ENCODE results near the gene SCRN1. TPM values are rescaled to one million over a fixed set of nuclear protein-coding genes. Genes with fewer than 3 reads are reported as not detected.

SCRN1 gene
- total and polyA plus RNA-seq, 2 of the 4 experiments (the other 2 are of a cell fraction): 57.1 to 124 TPM

DNA sequence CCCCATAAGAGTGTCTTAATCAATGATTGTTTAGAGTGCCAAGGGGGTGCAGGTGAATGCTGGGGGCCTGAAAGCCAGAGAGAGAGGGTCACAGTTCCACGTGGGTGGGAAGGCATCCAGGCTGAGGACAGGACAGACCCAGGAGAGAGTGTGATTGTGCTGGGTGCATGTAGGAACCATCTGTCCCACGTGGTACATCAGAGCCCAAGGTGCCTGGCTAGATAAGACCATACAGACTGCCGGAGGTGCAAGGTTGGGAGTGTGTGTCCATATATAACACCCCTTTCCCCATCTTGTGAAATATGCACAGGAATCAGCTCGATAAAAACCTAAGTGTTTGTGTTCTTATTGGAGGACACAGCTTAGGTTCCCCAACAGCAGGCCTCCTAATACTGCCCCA is 97.8 kb downstream of the SCRN1 start:
- no peak overlapping the region for H4K5ac ChIP-seq (ENCODE audit: low read depth, low read length)
- H4K8ac ChIP-seq (ENCODE audit: low read depth in 2 of 2, low read length in 2 of 2): no peak overlapping the region
- no peak overlapping the region for H3K14ac ChIP-seq (replicated peaks; ENCODE audit: low read depth, low read length)
- no CpG with 5 or more reads among the region's 4 CpGs for WGBS, 2 experiments (ENCODE audit: extremely low coverage in 2 of 2, insufficient read length in 1 of 2)
- H3K36me3 ChIP-seq (ENCODE audit: control insufficient read depth, insufficient read depth, low read length): no peaks in the 10 kb centered on the region
- no peak overlapping the region for H3K9ac ChIP-seq (ENCODE audit: low read depth, low read length)
- H2BK15ac ChIP-seq (ENCODE audit: low read depth, low read length): no peak overlapping the region
- no peak overlapping the region for H3K4ac ChIP-seq (ENCODE audit: low read depth, low read length)
- no peak overlapping the region for H3K18ac ChIP-seq (ENCODE audit: low read depth, low read length)
- dilution Hi-C loops (cut with HindIII; ENCODE audit: low sequenced_read_pairs, unreplicated experiment): no loop called here
- in situ Hi-C loops (cut with MboI; ENCODE audit: low sequenced_read_pairs): no loop called here
- no peak overlapping the region for H2BK20ac ChIP-seq (ENCODE audit: low read depth, low read length)
- peaks cover 37% of the 10 kb centered on the region for H3K27me3 ChIP-seq (ENCODE audit: control insufficient read depth, insufficient read depth, low read length)
- H2AK5ac ChIP-seq (ENCODE audit: low read depth, low read length): no peak overlapping the region
- H4K91ac ChIP-seq (ENCODE audit: insufficient read depth, low read depth, low read length): no peak overlapping the region
- POLR2A ChIA-PET (ENCODE audit: unreplicated experiment): interaction anchor here (0.5 kb wide), 1 partner anchor 712 kb away, joined by 3 read pairs; no protein-coding TSS in a partner anchor
- H3K79me1 ChIP-seq (ENCODE audit: low read depth in 1 of 2, low read length in 2 of 2): no peaks in the 10 kb centered on the region
- no TSS peak for BruUV-seq (replicated peaks)
- TF ChIP-seq POLR2A (IDR thresholded peaks at IDR 0.05; ENCODE audit: low read depth, low read length) (no peak), CHD1 (IDR thresholded peaks at IDR 0.05; ENCODE audit: low read depth, low read length) (no peak), MAFK (IDR thresholded peaks at IDR 0.05; ENCODE audit: low read depth, low read length) (no peak), NFE2L2 (IDR thresholded peaks at IDR 0.05; ENCODE audit: low read depth, low read length) (no peak), SMC3 (IDR thresholded peaks at IDR 0.05; ENCODE audit: low read depth, low read length) (no peak), ELK1 (IDR thresholded peaks at IDR 0.05; ENCODE audit: borderline replicate concordance, low read depth, low read length) (no peak), MAZ (IDR thresholded peaks at IDR 0.05; ENCODE audit: borderline replicate concordance, low read depth, low read length) (no peak), MXI1 (IDR thresholded peaks at IDR 0.05; ENCODE audit: borderline replicate concordance, low read depth, low read length) (no peak), FOS (IDR thresholded peaks at IDR 0.05; ENCODE audit: low read depth, low read length) (no peak), BHLHE40 (IDR thresholded peaks at IDR 0.05; ENCODE audit: low read depth, low read length) (no peak), RCOR1 (IDR thresholded peaks at IDR 0.05; ENCODE audit: insufficient replicate concordance, low read length) (no peak), RFX5 (IDR thresholded peaks at IDR 0.05; ENCODE audit: low read depth, low read length) (no peak), CEBPB (IDR thresholded peaks at IDR 0.05; ENCODE audit: low read depth, low read length) (no peak), RAD21 (IDR thresholded peaks at IDR 0.05; ENCODE audit: low read length) (no peak)
- TF ChIP-seq, protein P1, sequence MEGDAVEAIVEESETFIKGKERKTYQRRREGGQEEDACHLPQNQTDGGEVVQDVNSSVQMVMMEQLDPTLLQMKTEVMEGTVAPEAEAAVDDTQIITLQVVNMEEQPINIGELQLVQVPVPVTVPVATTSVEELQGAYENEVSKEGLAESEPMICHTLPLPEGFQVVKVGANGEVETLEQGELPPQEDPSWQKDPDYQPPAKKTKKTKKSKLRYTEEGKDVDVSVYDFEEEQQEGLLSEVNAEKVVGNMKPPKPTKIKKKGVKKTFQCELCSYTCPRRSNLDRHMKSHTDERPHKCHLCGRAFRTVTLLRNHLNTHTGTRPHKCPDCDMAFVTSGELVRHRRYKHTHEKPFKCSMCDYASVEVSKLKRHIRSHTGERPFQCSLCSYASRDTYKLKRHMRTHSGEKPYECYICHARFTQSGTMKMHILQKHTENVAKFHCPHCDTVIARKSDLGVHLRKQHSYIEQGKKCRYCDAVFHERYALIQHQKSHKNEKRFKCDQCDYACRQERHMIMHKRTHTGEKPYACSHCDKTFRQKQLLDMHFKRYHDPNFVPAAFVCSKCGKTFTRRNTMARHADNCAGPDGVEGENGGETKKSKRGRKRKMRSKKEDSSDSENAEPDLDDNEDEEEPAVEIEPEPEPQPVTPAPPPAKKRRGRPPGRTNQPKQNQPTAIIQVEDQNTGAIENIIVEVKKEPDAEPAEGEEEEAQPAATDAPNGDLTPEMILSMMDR (conservative IDR thresholded peaks at IDR 0.05; ENCODE audit: low read depth, low read length): no peak
- TF ChIP-seq, protein P2, sequence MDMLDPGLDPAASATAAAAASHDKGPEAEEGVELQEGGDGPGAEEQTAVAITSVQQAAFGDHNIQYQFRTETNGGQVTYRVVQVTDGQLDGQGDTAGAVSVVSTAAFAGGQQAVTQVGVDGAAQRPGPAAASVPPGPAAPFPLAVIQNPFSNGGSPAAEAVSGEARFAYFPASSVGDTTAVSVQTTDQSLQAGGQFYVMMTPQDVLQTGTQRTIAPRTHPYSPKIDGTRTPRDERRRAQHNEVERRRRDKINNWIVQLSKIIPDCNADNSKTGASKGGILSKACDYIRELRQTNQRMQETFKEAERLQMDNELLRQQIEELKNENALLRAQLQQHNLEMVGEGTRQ (IDR thresholded peaks at IDR 0.05; ENCODE audit: low read depth, low read length): no peak
- H3K9me1 ChIP-seq (ENCODE audit: insufficient read depth, low read length): no peaks in the 10 kb centered on the region
- H2BK120ac ChIP-seq (ENCODE audit: low read depth, low read length): no peak overlapping the region
- no peaks in the 10 kb centered on the region for H4K20me1 ChIP-seq (ENCODE audit: insufficient read depth, low read length)
- no peak overlapping the region for H3K23ac ChIP-seq (ENCODE audit: low read depth, low read length)
- H2AK9ac ChIP-seq (replicated peaks; ENCODE audit: low read depth, low read length, poor library complexity): no peak overlapping the region
- ATAC-seq (ENCODE audit: low read depth) (no peak), DNase-seq (no peak)
- no peak overlapping the region for H3K27ac ChIP-seq (ENCODE audit: insufficient read depth, low read length)
- CTCF ChIA-PET: no interaction called here
- no peak overlapping the region for H3K4me2 ChIP-seq (ENCODE audit: low read depth, low read length)
- no peak overlapping the region for H3K56ac ChIP-seq (ENCODE audit: extremely low read depth, insufficient read depth, low read length)
- H2AFZ ChIP-seq (replicated peaks; ENCODE audit: low read length, poor library complexity): peak overlapping the region; percentile 21
- no peaks in the 10 kb centered on the region for H3K4me1 ChIP-seq (ENCODE audit: control insufficient read depth, insufficient read depth, low read length)
- no peaks in the 10 kb centered on the region for H3K9me3 ChIP-seq (ENCODE audit: control insufficient read depth, insufficient read depth, low read length)
- intact Hi-C loops (cut with micrococcal nuclease): no loop called here
- H2BK5ac ChIP-seq (ENCODE audit: low read depth, low read length, poor library complexity, severe bottlenecking): no peak overlapping the region
- H3K4me3 ChIP-seq (ENCODE audit: insufficient read depth, low read depth, low read length): no peak overlapping the region

Data from IMR-90 (cell line).